MM.1S (cell line): Measurements from ENCODE around the gene HDAC5.

Experiments
- CTCF ChIP-seq: fragments of 300-600 bp; sonication (generic); IDR thresholded peaks from 2 replicates; pipeline ENCODE4 v1.5.1; 2016; ENCODE audit warnings: antibody characterized with exemption, low read length, mixed read lengths
- EZH2 ChIP-seq: fragments of 300-600 bp; sonication (generic); optimal IDR thresholded peaks from 2 replicates; pipeline ENCODE3; 2017; ENCODE audit warnings: low read depth, mild to moderate bottlenecking, antibody characterized with exemption, low read length, mixed read lengths

- TF ChIP-seq CTCF: no peak
- TF ChIP-seq EZH2: no peak
These were observed 57.1 kb downstream of the HDAC5 start, which contains the start of gene LSM12 for GRCh38 chr17:44066204-44066930.
